HG03175 (cell line): Measurements from ENCODE around the gene TBX20.
"Not testable (repeated sequence)": the region's sequence is repeated elsewhere in the genome, so short reads cannot be mapped to it uniquely, and the experiment has no call there.

Experiments used
- ATAC-seq: cut with Tn5 transposase; IDR thresholded peaks from one replicate; pipeline ENCODE4 v1.9.1; 2021; ENCODE audit warnings: mild to moderate bottlenecking, moderate library complexity; ENCODE audit not compliant: unreplicated experiment

The TBX20 gene

DNA sequence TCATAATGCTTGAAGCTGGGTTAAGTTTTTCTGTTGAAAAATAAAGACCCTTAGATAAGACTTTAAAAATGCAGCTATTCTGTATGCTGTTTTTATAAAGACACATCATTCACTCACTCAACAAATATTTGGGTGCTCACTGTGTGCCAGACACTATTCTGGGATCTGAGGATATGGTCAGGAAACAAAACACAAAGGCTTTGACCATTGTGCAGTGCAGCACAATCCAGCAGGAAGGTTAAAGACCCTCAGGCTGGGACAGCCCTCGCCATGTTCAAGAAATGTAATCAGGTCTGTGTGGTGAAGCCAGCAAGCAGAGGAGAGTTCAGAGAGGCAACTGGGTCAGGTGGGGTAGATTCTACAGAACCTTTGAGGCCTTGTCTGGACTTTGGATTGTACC, 31.5 kb downstream of the TBX20 start:
- not testable (repeated sequence) for ATAC-seq

DNA sequence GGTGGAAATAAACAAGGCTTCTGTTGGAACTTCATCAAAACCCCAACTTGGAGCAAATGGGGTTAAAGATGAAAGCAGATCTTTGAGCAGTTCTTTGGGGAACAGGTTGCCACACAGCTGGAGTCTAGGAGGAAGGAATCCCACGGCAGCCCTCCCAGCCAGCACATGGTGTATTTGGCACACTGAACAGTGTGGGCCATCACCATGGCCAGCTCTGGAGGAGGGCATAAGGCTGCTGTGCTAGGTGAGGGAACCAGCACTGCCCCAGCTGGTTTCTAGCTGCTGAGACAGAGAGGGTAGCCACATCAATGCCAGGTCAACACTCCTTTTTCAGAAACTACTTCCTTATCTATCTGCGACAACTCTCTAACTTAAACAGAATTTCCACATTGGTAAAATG, 33.7 kb downstream of the TBX20 start:
- not testable (repeated sequence) for ATAC-seq

DNA sequence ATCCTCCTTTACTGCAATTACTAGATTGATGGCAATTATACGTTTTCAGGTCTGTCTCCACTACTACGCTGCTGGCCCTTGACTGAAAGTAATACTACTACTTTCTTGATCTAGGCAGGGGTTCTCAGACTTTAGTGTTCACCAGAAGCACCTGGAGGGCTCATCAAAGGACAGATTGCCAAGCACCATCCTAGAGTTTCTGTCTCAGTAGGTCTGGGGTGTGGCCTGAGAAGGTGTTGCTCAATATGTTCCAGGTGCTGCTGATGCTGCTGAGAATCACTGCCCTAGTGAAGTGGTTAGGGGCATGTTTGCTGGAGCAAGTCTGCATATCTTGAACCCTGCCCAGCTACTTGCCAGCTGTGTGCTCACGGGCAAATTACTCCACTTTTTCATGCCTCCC, 37.9 kb downstream of the TBX20 start:
- ATAC-seq = not testable (repeated sequence)

DNA sequence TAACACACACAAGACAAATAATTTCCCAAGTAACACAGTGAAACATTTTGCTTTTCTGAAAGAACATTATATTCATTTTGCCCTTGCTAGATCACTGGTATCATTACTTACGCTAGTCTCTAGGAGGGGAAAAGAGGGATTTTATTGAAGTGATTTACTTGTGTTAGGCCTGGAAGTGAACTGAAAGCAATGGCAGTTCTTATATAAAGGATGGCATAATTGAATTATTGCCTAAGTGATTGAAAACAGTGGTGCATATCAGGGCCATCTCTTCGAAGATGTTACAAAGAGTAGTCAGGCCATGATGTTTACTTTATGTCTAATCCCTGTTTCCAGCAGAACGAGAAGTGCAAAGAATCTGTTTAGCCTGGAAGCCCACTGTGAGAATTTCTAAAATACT, 38.8 kb downstream of the TBX20 start:
- not testable (repeated sequence) for ATAC-seq

DNA sequence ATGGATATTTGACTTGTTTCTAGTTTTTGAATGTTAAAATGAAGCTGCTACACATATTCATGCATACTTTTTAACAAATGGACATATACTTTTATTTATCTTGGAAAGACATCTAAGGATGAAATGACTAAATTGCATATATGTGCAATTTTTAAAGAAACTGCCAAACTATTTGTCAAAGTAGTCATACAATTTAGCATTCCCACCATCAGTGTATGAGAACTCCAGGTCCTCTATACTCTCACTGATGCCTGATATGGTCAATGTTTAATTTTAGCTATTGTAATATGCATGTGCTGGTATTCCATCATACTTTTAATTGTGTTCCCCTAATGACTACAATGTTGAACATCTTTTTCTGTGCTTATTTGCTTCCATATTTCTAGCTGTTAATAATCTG, 47.0 kb downstream of the TBX20 start:
- ATAC-seq = not testable (repeated sequence)

DNA sequence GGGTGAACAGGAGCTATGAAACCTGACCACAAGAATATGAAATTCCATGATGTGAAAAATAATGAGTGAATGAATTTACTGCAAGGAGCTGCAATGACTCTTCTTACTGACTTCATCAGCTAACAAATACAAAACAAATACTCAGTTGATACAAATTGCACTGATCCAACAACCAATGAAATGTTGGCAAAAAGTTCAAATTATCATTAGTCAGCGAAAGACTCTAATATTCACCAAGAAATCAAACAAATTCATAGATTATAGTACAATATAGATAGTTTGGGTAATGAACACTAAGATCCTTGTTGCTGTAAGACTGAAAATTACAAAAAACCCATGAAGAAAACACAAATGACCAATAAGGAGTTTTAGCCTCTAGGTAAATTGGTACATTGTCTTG, 49.0 kb downstream of the TBX20 start:
- ATAC-seq = not testable (repeated sequence)

DNA sequence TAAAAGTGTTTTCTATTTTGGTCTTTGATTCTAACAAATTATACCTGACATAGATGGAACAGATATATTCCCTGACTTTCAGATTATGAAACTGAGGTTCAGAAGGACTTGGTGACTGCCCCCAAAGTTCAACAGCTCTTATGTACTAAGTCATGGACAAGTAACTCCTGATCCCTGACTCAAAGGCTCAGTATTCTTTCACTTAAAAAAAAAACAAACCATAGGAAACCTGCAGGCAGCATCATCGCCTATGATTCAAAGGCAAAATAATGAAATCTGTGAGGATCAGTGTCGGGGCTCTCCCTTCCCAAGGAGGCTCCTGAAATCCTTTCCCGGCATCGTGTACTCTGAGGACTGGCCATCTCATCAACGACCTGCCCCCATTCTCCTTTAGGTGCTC, 49.9 kb downstream of the TBX20 start:
- not testable (repeated sequence) for ATAC-seq

DNA sequence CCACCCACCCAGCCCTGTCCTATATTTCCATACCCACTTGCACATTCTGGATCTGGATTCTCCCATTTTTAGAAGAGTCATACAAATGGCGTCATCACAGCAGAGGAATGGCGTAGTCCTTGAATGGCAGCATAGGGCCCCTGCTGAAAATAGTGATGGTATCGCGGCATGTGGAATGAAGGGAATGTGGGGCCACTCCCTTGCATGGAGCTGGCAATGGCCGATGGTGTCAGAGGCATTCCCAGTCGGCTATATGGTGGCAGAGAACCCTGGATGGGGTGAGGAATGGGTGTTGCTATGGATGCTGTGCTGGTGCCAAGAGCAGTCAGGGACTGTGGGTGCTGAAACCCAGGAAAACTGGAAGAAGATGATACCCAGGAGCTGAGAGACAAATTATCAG, 51.5 kb downstream of the TBX20 start:
- ATAC-seq = not testable (repeated sequence)

DNA sequence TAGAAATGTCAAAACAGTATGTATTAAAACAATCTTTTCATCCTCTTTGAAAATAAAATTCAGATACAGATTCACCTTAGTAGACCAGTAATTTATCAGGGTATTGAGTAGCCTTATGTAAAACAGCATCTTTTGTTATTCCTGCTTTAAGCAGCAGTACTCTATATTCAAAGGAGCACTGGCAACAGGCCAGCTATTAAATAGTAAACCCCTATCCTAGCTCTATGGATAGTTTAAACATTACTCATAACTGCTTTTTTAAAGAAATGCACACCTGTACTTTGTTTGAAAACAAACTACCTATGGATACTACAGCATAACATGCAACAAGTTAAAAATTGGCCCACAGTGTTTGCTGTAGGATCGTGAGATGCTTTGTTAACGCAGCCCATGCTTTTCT, 53.7 kb downstream of the TBX20 start:
- ATAC-seq = not testable (repeated sequence)

DNA sequence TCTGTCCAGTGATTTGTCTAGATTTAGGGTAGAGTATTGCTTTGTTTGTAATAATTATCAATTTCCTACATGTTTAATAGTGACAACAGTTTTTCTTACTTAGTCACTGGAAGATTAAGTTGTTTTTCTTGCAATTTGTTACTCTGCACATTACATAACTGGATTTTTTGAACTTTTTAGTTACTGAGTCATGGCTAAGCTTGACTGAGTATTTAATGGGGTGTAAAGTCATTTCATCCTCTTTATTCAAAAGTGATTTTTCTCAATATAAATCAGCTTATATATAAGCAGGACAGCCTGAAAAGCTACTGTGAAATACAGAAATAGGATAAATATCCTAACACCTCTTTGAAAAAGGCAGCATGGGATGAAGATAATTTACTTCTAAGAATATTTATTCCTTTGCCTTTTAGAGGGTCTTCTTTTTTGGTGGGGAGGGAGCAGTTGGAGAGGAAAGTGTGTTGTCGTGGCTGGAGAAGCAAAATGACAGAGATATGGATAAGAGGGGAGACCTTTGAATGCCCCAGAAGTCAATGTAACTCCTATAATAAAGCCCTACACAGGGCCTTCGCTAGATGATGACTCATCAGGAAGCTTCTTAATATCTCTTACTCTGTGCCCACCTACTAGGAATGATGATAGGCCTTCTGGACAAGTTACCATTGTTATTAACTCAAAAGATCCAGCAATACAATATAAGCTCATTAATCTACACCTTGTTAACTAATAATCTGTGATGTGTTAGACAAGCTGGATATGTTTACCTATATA, 55.3 kb downstream of the TBX20 start:
- ATAC-seq = not testable (repeated sequence)

DNA sequence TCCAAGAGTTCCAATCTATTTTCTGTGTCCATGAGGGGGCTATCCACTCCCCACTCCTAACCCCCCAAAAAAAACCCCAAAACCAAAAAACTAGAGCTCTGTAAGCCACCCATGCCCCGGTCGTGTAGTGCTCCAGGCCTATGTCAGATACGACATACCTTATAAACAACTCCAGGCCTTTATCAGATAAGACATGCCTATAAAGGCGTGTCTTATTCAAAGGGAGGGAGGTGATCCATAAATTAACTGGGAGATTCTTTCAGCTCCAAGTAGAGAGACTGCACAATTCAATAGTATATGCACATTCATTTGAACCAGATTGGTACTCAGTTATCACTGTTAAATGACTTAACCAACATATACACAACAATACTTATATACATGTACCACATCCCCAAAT, 62.3 kb downstream of the TBX20 start:
- ATAC-seq = not testable (repeated sequence)

DNA sequence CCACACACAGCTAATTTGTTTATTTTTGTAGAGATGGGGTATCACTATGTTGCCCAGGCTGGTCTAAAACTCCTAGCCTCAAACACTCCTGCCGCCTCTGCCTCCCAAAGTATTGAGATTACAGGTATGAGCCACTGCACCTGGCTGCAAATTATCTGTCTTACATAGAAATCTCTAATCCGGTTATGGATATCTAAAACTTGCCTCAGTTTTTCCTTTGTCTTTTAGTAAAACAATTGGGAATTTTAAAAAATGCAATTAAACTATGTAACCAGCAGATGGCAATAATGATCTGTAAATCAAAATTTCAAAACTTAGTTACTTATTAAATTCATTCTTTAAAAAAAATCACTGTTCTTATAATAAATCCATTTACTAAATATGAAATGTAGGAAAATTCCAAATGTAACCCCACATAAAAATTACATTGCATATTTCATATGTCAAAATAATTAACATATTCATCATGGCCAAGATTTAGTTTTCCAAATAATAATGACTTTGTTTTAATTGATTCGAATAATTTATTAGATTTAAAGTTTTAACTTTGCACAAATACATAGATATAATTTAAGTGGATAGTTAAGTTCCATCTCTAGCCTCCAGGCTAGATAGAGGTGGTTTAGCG, 63.6 kb downstream of the TBX20 start:
- ATAC-seq = not testable (repeated sequence)

DNA sequence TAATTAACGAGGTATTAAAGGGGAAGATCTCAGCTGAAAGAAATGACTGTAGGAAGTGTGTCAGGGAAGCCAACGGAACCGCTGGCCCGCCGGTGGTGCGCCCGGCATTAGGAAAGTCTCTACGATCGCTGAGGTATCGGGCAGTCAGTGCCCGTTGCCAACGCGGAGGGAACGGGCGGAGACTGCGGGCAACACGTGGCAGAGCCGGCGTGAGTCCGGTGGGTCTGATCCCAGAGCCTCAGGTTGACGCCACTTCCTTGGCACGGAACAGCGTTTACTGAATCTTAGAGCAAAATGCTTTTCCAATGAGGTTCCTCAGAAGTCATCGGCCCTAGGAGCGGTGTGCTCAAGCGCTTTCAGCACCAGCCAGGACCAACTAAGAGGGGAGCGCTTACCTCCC, 67.1 kb downstream of the TBX20 start:
- ATAC-seq = not testable (repeated sequence)

DNA sequence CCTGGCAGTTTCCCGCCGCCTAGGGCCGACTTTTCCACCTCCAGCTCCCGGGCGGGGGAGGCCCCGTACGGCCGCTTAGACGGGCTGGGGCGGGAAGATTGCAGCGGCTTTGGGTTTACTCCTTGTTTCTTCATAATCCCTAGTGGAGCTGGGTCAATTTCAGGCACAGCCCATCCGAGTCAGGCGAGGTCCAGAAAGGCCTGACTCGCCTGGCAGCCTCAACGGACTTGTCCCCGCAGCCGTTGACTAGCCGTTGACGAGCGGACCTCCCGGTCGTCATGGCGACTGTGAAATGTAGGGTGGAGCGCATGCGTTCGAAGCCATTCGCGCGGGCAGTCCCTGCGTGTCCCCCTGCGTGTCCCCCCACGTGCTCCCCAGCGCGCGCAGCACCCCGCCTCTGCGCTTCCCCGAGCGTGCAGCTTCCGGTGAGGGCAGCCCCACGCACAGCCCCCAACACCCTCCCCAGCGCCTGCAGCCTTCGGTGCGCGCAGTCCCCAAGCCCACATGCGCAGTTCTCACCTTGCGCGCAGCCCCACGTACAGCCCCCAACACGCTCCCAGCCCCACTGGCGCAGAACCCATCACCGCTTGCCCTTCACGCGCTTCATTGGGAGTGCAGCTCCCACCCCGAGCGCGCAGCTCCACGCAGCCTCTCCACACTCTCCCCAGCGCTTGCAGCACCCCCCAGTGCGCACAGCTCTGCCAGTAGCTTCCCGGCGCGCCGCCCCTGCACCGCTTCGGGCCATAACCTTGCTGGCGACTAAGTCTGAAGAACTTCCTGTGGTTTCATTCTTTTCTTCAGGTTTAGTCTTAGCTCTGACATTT, 67.8 kb downstream of the TBX20 start:
- no peak for ATAC-seq

DNA sequence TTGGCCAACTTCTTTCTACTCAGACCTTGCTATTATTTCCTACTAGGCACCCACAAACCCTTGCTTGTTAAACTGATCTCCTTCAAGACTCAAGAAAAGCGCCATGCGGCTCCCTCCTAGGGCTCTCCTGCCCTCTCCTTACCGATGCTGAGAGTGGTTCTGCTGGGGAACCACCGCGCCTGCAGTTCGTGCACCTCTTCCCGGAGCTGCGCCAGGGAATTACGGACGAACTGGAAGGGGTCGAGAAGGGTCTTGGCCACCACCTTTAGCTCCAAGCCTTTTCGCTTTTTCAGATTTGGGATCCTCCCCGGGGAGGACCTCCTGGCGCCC, 68.4 kb downstream of the TBX20 start:
- not testable (repeated sequence) for ATAC-seq

DNA sequence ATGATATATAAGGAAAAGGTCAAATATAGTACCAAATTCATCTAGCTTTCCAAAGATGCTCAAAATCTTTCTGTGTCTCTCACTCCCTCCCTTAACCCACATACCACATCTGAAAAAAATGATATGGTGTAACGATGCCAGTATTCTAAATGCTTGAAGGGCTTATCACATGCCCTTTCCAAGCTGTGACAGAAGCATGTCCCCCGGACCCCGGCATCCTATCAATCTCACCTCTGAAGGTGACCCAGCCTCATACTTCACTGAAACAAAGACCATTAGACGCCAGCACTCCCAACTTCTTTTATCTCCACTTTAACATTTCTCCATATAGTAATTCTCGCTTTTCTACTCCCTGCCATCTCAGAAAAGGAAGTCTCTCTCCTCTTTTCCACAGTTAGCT, 68.9 kb downstream of the TBX20 start:
- ATAC-seq = not testable (repeated sequence)

DNA sequence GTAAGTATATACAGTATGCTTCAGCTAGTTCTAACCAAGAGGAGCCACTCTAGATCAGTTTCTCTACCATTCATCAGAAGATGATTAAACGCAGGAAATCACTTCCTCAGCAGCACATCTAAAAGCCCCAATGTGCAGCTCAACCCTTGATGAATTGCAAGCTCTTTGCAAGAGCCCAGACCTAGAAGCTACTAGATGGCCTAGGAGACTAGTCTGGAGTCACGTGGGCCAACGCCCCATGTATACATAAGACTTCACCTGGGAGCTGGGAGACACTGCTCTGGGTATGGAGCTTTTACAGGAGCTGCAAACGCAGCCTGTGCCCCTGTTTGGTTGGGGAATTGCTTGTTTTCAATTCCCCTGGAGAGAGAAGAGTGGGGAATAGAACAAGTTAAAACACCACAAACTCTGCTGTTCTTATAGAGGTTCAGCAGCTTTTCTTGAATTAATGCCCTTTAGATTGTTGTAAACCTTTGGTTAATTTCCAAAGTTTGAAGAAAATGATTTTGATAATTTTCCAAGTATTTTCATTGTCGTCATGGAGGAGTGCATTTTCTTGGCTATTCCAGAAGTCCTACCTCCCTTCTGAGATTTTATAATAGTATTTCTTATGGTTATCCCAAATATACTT, 69.9 kb downstream of the TBX20 start:
- not testable (repeated sequence) for ATAC-seq

DNA sequence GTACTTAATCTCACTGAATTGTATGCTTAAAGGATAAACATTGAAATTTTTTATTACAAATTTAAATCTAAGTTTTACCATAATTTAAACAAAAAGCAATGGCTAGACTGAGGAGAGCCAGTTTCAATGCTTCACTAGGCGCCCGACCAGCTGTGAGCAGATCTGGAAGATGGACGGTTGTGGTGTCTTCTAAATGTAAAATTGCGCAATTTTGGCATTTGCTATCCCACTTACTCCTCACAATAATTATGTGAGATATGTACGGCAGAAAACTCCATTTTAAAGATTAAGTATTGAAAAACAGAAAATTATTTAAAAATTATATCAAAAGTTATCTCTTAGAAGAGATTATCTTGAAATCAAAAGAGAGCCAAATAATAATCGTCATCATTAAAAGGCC, 73.2 kb downstream of the TBX20 start:
- not testable (repeated sequence) for ATAC-seq

DNA sequence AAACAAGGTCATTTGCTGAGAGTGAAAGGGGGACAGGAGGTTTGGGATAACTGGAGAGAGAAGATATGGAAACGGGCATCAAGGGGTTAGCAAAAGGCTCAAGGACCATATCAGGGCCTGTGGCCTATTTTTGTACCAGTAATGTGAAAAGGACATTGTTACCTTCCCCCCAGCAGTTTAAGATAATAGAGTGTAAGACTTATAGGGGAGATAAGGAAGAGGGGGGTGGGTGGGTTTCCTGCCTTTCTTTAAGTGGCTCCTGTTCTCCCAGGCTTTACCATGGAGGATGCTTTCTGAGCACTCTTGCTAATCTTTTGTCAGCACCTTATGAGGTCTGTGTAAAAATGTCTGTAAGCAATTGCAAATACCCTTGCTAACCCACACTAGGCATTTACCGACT, 80.7 kb downstream of the TBX20 start:
- not testable (repeated sequence) for ATAC-seq

DNA sequence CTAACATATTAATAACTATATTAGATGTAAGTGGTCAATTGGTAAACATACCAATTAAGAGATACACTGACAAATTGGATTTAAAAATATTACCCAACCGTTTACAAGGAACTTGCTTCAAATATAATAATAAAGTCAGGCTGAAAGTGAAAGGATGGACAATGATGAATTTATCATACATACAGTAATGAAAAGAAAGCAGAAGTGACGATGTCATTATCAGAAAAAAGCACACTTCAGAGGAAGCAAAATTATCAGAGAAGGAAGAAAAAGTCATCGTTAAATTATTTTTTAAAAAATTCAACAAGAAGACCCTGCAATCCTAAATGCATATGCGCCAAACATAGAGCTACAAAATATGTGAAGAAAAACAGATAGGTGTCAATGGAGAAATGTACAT, 81.8 kb downstream of the TBX20 start:
- not testable (repeated sequence) for ATAC-seq

DNA sequence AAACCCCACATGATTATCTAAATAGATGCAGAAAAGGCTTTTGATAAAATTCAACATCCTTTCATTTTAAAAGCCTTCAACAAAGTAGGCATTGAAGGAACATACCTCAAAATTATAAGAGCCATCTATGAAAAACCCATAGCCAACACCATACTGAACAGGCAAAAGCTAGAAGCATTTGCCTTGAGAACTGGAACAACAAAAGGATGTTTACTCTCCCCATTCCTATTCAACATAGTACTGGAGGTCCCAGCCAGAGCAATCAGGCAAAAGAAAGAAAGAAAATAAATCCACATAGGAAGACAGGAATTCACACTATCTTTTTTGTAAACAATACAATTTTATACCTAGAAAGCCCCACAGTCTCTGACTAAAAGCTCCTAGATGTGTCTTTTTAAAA, 86.2 kb downstream of the TBX20 start:
- not testable (repeated sequence) for ATAC-seq
